Measurements from ENCODE around the gene RBCK1. TPM values are rescaled to one million over a fixed set of nuclear protein-coding genes. Genes with fewer than 3 reads are reported as not detected.

Gene RBCK1
- polyA plus RNA-seq, 1 experiment = 57.4 TPM

DNA sequence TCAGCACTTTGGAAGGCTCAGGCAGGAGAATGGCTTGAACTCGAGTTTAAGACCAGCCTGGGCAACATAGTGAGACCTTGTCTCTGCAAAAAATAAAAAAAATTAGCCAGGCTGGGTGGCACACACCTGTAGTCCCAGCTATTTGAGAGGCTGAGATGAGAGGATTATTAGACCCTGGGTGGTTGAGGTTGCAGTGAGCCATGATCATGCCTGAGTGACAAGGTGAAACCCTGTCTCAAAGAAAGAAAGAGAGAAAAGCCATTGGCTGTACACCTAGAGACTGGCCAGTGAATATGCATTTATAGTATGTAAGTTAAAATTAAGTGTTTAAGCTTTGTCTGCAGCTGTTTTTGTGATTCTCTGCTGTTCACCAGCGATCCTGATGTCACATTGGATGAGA, 6.1 kb downstream of the RBCK1 start:
- TF ChIP-seq, protein P1, sequence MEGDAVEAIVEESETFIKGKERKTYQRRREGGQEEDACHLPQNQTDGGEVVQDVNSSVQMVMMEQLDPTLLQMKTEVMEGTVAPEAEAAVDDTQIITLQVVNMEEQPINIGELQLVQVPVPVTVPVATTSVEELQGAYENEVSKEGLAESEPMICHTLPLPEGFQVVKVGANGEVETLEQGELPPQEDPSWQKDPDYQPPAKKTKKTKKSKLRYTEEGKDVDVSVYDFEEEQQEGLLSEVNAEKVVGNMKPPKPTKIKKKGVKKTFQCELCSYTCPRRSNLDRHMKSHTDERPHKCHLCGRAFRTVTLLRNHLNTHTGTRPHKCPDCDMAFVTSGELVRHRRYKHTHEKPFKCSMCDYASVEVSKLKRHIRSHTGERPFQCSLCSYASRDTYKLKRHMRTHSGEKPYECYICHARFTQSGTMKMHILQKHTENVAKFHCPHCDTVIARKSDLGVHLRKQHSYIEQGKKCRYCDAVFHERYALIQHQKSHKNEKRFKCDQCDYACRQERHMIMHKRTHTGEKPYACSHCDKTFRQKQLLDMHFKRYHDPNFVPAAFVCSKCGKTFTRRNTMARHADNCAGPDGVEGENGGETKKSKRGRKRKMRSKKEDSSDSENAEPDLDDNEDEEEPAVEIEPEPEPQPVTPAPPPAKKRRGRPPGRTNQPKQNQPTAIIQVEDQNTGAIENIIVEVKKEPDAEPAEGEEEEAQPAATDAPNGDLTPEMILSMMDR (IDR thresholded peaks at IDR 0.05; ENCODE audit: low read depth, low read length) = no peak
- H3K27ac ChIP-seq (ENCODE audit: low read depth, low read length) = no peak overlapping the region
- no peaks in the 10 kb centered on the region for H3K27me3 ChIP-seq (ENCODE audit: control insufficient read depth, insufficient read depth, low read length)
- no peak for DNase-seq (ENCODE audit: low read depth, low spot score)
- ChIA-PET CTCF (interaction anchor here (1.4 kb wide), 1 partner anchor 59 kb away, joined by 6 read pairs; no protein-coding TSS in a partner anchor), POLR2A (no interaction called here)
- H3K4me3 ChIP-seq (ENCODE audit: low read depth, low read length) = no peak overlapping the region
- no peaks in the 10 kb centered on the region for H3K9me3 ChIP-seq (ENCODE audit: control insufficient read depth, insufficient read depth, low read length)

DNA sequence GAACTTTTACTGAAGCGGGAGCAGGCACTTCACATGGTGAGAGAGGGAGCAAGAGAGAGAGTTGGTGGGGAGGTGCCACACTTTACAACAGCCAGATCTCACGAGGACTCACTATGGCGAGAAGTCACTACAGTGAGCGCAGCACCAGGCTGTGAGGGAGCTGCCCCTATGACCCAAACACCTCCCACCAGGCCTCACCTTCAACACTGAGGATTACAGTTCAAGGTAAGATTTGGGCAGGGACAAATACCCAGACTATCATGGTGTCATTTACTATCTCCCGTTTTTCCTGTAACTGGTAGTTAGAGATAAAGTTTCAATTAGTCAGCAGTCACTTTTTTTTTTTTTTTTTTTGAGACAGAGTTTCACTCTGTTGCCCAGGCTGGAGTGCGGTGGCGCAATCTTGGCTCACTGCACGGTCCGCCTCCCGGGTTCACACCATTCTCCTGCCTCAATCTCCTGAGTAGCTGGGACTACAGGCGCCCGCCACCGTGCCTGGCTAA, 7.8 kb downstream of the RBCK1 start:
- Histone ChIP-seq H3K27me3 (ENCODE audit: control insufficient read depth, insufficient read depth, low read length) (no peaks in the 10 kb centered on the region), H3K4me3 (ENCODE audit: low read depth, low read length) (no peak overlapping the region), H3K9me3 (ENCODE audit: control insufficient read depth, insufficient read depth, low read length) (no peaks in the 10 kb centered on the region), H3K27ac (ENCODE audit: low read depth, low read length) (no peak overlapping the region)
- DNase-seq (ENCODE audit: low read depth, low spot score) = no peak
- ChIA-PET CTCF (interaction anchor here (0.5 to 0.8 kb wide), 2 partner anchors 11 to 16 kb away, joined by 3 to 7 read pairs; no protein-coding TSS in a partner anchor), POLR2A (no interaction called here)
- TF ChIP-seq, protein P1 (IDR thresholded peaks at IDR 0.05; ENCODE audit: low read depth, low read length) = no peak

DNA sequence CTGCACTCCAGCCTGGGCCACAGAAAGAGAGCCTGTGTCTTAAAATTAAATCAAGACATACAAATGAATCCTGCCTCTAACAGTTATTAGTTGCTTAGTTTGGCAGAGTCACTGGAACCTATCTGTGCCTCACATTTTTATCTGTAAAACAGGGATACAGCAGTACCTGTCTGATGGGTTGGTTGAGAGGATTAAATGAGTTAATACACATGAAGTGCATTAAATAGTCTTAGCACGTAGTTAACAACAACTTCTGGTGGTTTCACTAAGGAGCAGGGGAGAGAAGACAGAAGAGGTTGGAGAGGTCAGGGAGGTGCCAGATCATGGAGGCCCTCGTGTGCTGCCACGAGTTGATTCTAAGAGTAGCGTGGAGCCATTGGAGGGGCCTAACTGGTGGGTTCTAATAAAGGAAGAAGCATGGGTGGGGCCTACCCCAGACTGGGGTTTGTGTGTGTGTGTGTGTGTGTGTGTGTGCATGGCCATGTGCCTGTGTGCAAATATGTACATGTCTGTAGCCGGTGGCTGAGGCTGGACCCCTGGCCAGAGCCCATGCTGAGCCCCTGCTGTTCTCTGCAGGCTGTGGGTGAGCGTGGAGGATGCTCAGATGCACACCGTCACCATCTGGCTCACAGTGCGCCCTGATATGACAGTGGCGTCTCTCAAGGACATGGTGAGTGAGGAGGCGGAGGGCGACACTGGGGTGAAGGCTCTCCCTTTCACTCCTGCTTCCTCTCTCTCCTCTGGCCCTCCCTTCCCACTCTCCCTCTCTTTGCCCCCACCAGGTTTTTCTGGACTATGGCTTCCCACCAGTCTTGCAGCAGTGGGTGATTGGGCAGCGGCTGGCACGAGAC, 9.1 kb downstream of the RBCK1 start:
- no peak for DNase-seq (ENCODE audit: low read depth, low spot score)
- POLR2A ChIA-PET = no interaction called here
- TF ChIP-seq, protein P1 (IDR thresholded peaks at IDR 0.05; ENCODE audit: low read depth, low read length) = no peak
- no peak overlapping the region for H3K27ac ChIP-seq (ENCODE audit: low read depth, low read length)
- H3K9me3 ChIP-seq (ENCODE audit: control insufficient read depth, insufficient read depth, low read length) = no peaks in the 10 kb centered on the region
- CTCF ChIA-PET = interaction anchor here (0.8 kb wide), 1 partner anchor 14 kb away, joined by 3 read pairs; no protein-coding TSS in a partner anchor
- H3K27me3 ChIP-seq (ENCODE audit: control insufficient read depth, insufficient read depth, low read length) = no peaks in the 10 kb centered on the region
- H3K4me3 ChIP-seq (ENCODE audit: low read depth, low read length) = no peak overlapping the region

DNA sequence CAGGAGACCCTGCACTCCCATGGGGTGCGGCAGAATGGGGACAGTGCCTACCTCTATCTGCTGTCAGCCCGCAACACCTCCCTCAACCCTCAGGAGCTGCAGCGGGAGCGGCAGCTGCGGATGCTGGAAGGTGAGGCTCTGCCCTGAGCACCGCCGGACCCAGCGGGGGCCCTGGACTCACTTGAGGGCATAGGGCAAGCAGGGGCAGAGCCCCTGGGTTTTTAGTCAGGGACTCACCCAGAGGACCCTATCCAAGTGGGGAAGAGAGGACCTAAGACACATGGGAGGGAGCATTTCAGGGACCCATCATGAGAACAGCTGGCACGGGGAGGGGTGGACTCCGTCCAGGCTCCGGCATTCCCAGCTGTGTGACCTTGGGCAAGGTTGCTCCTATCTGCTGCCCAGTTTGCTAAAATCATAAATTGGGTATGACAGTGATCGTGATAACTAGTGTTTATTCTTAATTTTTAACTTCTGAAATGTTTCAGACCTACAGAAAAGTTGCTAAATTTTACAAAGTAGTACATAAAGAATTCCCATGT, 9.8 kb downstream of the RBCK1 start:
- no peak overlapping the region for H3K27ac ChIP-seq (ENCODE audit: low read depth, low read length)
- DNase-seq (ENCODE audit: low read depth, low spot score) = no peak
- ChIA-PET POLR2A (no interaction called here), CTCF (no interaction called here)
- H3K9me3 ChIP-seq (ENCODE audit: control insufficient read depth, insufficient read depth, low read length) = no peaks in the 10 kb centered on the region
- H3K27me3 ChIP-seq (ENCODE audit: control insufficient read depth, insufficient read depth, low read length) = no peaks in the 10 kb centered on the region
- no peak overlapping the region for H3K4me3 ChIP-seq (ENCODE audit: low read depth, low read length)
- TF ChIP-seq, protein P1 (IDR thresholded peaks at IDR 0.05; ENCODE audit: low read depth, low read length) = no peak

DNA sequence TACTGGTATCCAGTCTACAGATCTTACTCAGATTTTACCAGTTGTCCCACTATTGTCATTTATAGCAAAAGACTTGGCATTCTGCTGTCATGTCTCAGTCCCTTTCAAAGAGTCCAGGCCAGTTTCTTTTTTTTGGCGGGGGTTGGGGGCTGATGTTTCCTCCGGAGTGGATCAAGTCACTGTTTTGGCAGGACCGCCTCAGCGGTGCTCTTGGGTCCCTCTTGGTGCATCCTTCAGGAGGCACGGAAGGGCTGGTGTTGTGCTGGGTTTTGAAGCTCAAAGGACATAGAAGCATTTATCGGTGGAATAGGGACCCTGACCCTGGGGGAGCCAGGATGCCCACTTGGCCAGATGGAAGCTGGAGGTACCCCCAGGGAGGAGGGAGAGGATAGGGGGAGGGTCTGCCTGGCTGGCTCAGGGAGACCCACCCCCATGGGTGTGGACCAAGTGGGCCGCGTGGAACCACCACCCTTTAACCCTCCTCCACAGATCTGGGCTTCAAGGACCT, 10.8 kb downstream of the RBCK1 start:
- TF ChIP-seq, protein P1 (IDR thresholded peaks at IDR 0.05; ENCODE audit: low read depth, low read length) = no peak
- DNase-seq (ENCODE audit: low read depth, low spot score) = no peak
- Histone ChIP-seq H3K27me3 (ENCODE audit: control insufficient read depth, insufficient read depth, low read length) (no peaks in the 10 kb centered on the region), H3K27ac (ENCODE audit: low read depth, low read length) (no peak overlapping the region), H3K4me3 (ENCODE audit: low read depth, low read length) (no peak overlapping the region), H3K9me3 (ENCODE audit: control insufficient read depth, insufficient read depth, low read length) (no peaks in the 10 kb centered on the region)
- ChIA-PET CTCF (no interaction called here), POLR2A (no interaction called here)
